ENCODE measurements around the gene GJD3.

Gene GJD3

GRCh38 chr17:40356990-40357881 lies 7.3 kb downstream of the GJD3 start:
- no peak for TF ChIP-seq GATA2 (IDR thresholded peaks at IDR 0.05; ENCODE audit: low read depth, low read length)
- TF ChIP-seq GATA3 (IDR thresholded peaks at IDR 0.05; ENCODE audit: low read depth, low read length) = no peak

- TF ChIP-seq GATA3 (IDR thresholded peaks at IDR 0.05; ENCODE audit: low read depth, low read length) (no peak), GATA2 (IDR thresholded peaks at IDR 0.05; ENCODE audit: low read depth, low read length) (no peak)
Observed at GRCh38 chr17:40355804-40356758, 8.5 kb downstream of the GJD3 start.

- 0 out of 2 replicates have a peak, but pooled peaks have one; percentile 20 for TF ChIP-seq GATA2 (IDR thresholded peaks at IDR 0.05; ENCODE audit: low read depth, low read length)
- no peak for TF ChIP-seq GATA3 (IDR thresholded peaks at IDR 0.05; ENCODE audit: low read depth, low read length)
Observed at GRCh38 chr17:40355123-40355803, 9.3 kb downstream of the GJD3 start.

GRCh38 chr17:40354221-40355122 lies 10.1 kb downstream of the GJD3 start:
- no peak for TF ChIP-seq GATA3 (IDR thresholded peaks at IDR 0.05; ENCODE audit: low read depth, low read length)
- no peak for TF ChIP-seq GATA2 (IDR thresholded peaks at IDR 0.05; ENCODE audit: low read depth, low read length)

- TF ChIP-seq GATA3 (IDR thresholded peaks at IDR 0.05; ENCODE audit: low read depth, low read length) (no peak), GATA2 (IDR thresholded peaks at IDR 0.05; ENCODE audit: low read depth, low read length) (no peak)
Observed at GRCh38 chr17:40352779-40353394, 11.7 kb downstream of the GJD3 start.

- TF ChIP-seq GATA3 (IDR thresholded peaks at IDR 0.05; ENCODE audit: low read depth, low read length) = no peak
- no peak for TF ChIP-seq GATA2 (IDR thresholded peaks at IDR 0.05; ENCODE audit: low read depth, low read length)
Observed at GRCh38 chr17:40352237-40352778, 12.2 kb downstream of the GJD3 start.

GRCh38 chr17:40351359-40352236 lies 12.9 kb downstream of the GJD3 start:
- TF ChIP-seq GATA3 (IDR thresholded peaks at IDR 0.05; ENCODE audit: low read depth, low read length) = no peak

GRCh38 chr17:40350689-40351358 lies 13.7 kb downstream of the GJD3 start:
- TF ChIP-seq GATA3 (IDR thresholded peaks at IDR 0.05; ENCODE audit: low read depth, low read length) (no peak), GATA2 (IDR thresholded peaks at IDR 0.05; ENCODE audit: low read depth, low read length) (no peak; the same call in 1 of the 2 replicates)

GRCh38 chr17:40349895-40350688 lies 14.4 kb downstream of the GJD3 start:
- TF ChIP-seq GATA2 (IDR thresholded peaks at IDR 0.05; ENCODE audit: low read depth, low read length) (peak; percentile 83), GATA3 (IDR thresholded peaks at IDR 0.05; ENCODE audit: low read depth, low read length) (no peak)

GRCh38 chr17:40349477-40349894 lies 15.1 kb downstream of the GJD3 start:
- TF ChIP-seq GATA3 (IDR thresholded peaks at IDR 0.05; ENCODE audit: low read depth, low read length) (no peak), GATA2 (IDR thresholded peaks at IDR 0.05; ENCODE audit: low read depth, low read length) (no peak)
